ENCODE results near the gene FBLN7. TPM values are rescaled to one million over a fixed set of nuclear protein-coding genes. Genes with fewer than 3 reads are reported as not detected.
A peak's percentile ranks its signal among the peaks of the same experiment; 100 is the strongest.

Gene FBLN7
- total and polyA plus RNA-seq, 12 donors, result 0.22 to 1.7 (median 0.66) TPM

GRCh38 chr2:112216167-112216566 lies 78.0 kb downstream of the FBLN7 start:
- H3K9me3 ChIP-seq, result peaks cover 0 to 14% (median 0%) of the 10 kb centered on the region in 11 donors
- ATAC-seq (no peak), DNase-seq (no peak)
- intact Hi-C loops (cut with DNase I), result no loop called here
- 85 to 86% methylated on average over 3 of the region's 3 CpGs for WGBS, 2 donors
- peaks cover 0 to 12% (median 0%) of the 10 kb centered on the region in 9 donors for H3K4me1 ChIP-seq
- H3K4me3 ChIP-seq, result no peak overlapping the region
- H3K36me3 ChIP-seq, result peaks cover 0 to 43% (median 0%) of the 10 kb centered on the region in 9 donors
- no peak for TF ChIP-seq CTCF (IDR thresholded peaks at IDR 0.05)
- no peaks in the 10 kb centered on the region for H3K27me3 ChIP-seq
- no peak overlapping the region for H3K27ac ChIP-seq

GRCh38 chr2:112217854-112218253 lies 79.7 kb downstream of the FBLN7 start:
- H3K27me3 ChIP-seq, result no peaks in the 10 kb centered on the region
- no peak for TF ChIP-seq CTCF (IDR thresholded peaks at IDR 0.05)
- H3K4me3 ChIP-seq, result no peak overlapping the region
- H3K9me3 ChIP-seq, result peaks cover 0 to 15% (median 0%) of the 10 kb centered on the region in 11 donors
- intact Hi-C loops (cut with DNase I), result no loop called here
- no peak overlapping the region for H3K27ac ChIP-seq
- peaks cover 0 to 50% (median 2%) of the 10 kb centered on the region in 9 donors for H3K36me3 ChIP-seq
- H3K4me1 ChIP-seq, result peaks cover 0 to 12% (median 0%) of the 10 kb centered on the region in 9 donors
- peak in 4 of 8 donors; percentile 64 to 92 (median 66) for ATAC-seq
- no peak for DNase-seq

- no peak for ATAC-seq
- peaks cover 0 to 15% (median 0%) of the 10 kb centered on the region in 11 donors for H3K9me3 ChIP-seq
- no peak for TF ChIP-seq CTCF (IDR thresholded peaks at IDR 0.05)
- no peak for DNase-seq
- peaks cover 0 to 48% (median 2%) of the 10 kb centered on the region in 9 donors for H3K36me3 ChIP-seq
- H3K27me3 ChIP-seq, result no peaks in the 10 kb centered on the region
- intact Hi-C loops (cut with DNase I), result no loop called here
- H3K27ac ChIP-seq, result no peak overlapping the region
- no peak overlapping the region for H3K4me3 ChIP-seq
- peaks cover 0 to 12% (median 0%) of the 10 kb centered on the region in 9 donors for H3K4me1 ChIP-seq
- 98 to 99% methylated on average over 3 of the region's 3 CpGs for WGBS, 2 donors
Measured at GRCh38 chr2:112220186-112220585, 82.0 kb downstream of the FBLN7 start.

- Histone ChIP-seq H3K27me3 (no peaks in the 10 kb centered on the region), H3K4me3 (no peak overlapping the region), H3K9me3 (peaks cover 0 to 15% (median 0%) of the 10 kb centered on the region in 11 donors), H3K4me1 (peaks cover 0 to 12% (median 0%) of the 10 kb centered on the region in 9 donors), H3K36me3 (peaks cover 0 to 41% (median 2%) of the 10 kb centered on the region in 9 donors), H3K27ac (no peak overlapping the region)
- DNase-seq (no peak), ATAC-seq (no peak)
- WGBS, 2 donors, result 92 to 95% methylated on average over 3 of the region's 3 CpGs
- no peak for TF ChIP-seq CTCF (IDR thresholded peaks at IDR 0.05)
- intact Hi-C loops (cut with DNase I), result no loop called here
Measured at GRCh38 chr2:112220831-112221230, 82.6 kb downstream of the FBLN7 start.
